ENCODE data around the gene MMAB. TPM values are rescaled to one million over a fixed set of nuclear protein-coding genes. Genes with fewer than 3 reads are reported as not detected.

MMAB gene
- total RNA-seq, 1 experiment from 2014 or later, result 34.9 TPM

- Histone ChIP-seq H3K36me3 (ENCODE audit: control insufficient read depth in 1 of 2, insufficient read depth in 2 of 2, low read length in 2 of 2) (no peaks in the 10 kb centered on the region), H3K9me3 (ENCODE audit: control insufficient read depth in 1 of 2, insufficient read depth in 1 of 2, low read depth in 1 of 2, low read length in 2 of 2) (no peaks in the 10 kb centered on the region), H3K4me2 (ENCODE audit: low read length) (no peak overlapping the region), H3K27ac (ENCODE audit: low read depth, low read length) (no peak overlapping the region), H3K4me1 (ENCODE audit: control insufficient read depth in 1 of 2, insufficient read depth in 2 of 2, low read length in 2 of 2) (peaks cover 4 to 11% of the 10 kb centered on the region in 2 experiments), H3K79me2 (ENCODE audit: insufficient read depth, low read length) (no peaks in the 10 kb centered on the region), H3K27me3 (ENCODE audit: insufficient read depth, low read length) (no peaks in the 10 kb centered on the region), H2AFZ (ENCODE audit: low read depth, low read length, poor library complexity, severe bottlenecking) (no peak overlapping the region), H3K9me2 (ENCODE audit: insufficient read depth) (no peaks in the 10 kb centered on the region), H3K9ac (ENCODE audit: low read length) (no peak overlapping the region), H3K4me3 (replicated peaks in 1 of 2; ENCODE audit: low read depth in 1 of 2, low read length in 2 of 2) (no peak overlapping the region), H4K20me1 (ENCODE audit: insufficient read depth) (no peaks in the 10 kb centered on the region)
- ChIA-PET POLR2A (no interaction called here), RAD21 (ENCODE audit: low non-redundant PET in 1 of 2, low total read pairs in 2 of 2, uncharacterized antibody in 2 of 2, unreplicated experiment in 2 of 2) (interaction anchor here in 1 of 2 experiments (0.5 kb wide), 1 partner anchor 259 kb away, joined by 3 read pairs; no protein-coding TSS in a partner anchor), CTCF (no interaction called here)
- TF ChIP-seq SP1 (IDR thresholded peaks at IDR 0.05; ENCODE audit: low read depth) (no peak), ATF3 (IDR thresholded peaks at IDR 0.05) (no peak), ELF1 (IDR thresholded peaks at IDR 0.05; ENCODE audit: borderline replicate concordance, low read depth) (no peak), SIN3A (IDR thresholded peaks at IDR 0.05; ENCODE audit: low read depth) (no peak), ZBTB33 (IDR thresholded peaks at IDR 0.05; ENCODE audit: extremely low read depth, insufficient replicate concordance, low read length) (no peak), ZNF274 (IDR thresholded peaks at IDR 0.05; ENCODE audit: low read depth, low read length) (no peak), YY1 (IDR thresholded peaks at IDR 0.05; ENCODE audit: extremely low read depth, insufficient replicate concordance, low read depth, low read length) (no peak), JUND (IDR thresholded peaks at IDR 0.05) (no peak), POLR2AphosphoS5 (IDR thresholded peaks at IDR 0.05; ENCODE audit: low read depth, low read length) (no peak)
- no TSS peak for BruUV-seq (replicated peaks)
- no peak for DNase-seq (ENCODE audit: low read depth, low spot score)
- intact Hi-C loops (cut with micrococcal nuclease), result no loop called here
- ATAC-seq, result no peak
These were observed 27.2 kb upstream of the MMAB start for GRCh38 chr12:109600481-109600880.
